Central memory CD4-positive, alpha-beta T cell (primary cell): ENCODE results near the gene CRACR2A.

Experiments used
- DNase-seq: peaks from one replicate; pipeline ENCODE4 v3.0.0; 2022

Gene CRACR2A

GRCh38 chr12:3681595-3682061 lies 71.3 kb downstream of the CRACR2A start:
- no peak for DNase-seq

- no peak for DNase-seq
Observed at GRCh38 chr12:3680919-3681594, 71.9 kb downstream of the CRACR2A start.

GRCh38 chr12:3679831-3680230 lies 73.1 kb downstream of the CRACR2A start:
- no peak for DNase-seq

GRCh38 chr12:3677609-3678008 lies 75.3 kb downstream of the CRACR2A start:
- DNase-seq, result no peak

- DNase-seq, result no peak
Observed at GRCh38 chr12:3673981-3674708, 78.8 kb downstream of the CRACR2A start.

- DNase-seq, result no peak
Observed at GRCh38 chr12:3672113-3672509, 80.8 kb downstream of the CRACR2A start.

- DNase-seq, result no peak
Observed at GRCh38 chr12:3671330-3672112, 81.4 kb downstream of the CRACR2A start.

- DNase-seq, result no peak
Observed at GRCh38 chr12:3670083-3670620, 82.8 kb downstream of the CRACR2A start.

GRCh38 chr12:3669594-3669993 lies 83.3 kb downstream of the CRACR2A start:
- no peak for DNase-seq

GRCh38 chr12:3668479-3669165 lies 84.3 kb downstream of the CRACR2A start:
- no peak for DNase-seq

- no peak for DNase-seq
Observed at GRCh38 chr12:3667485-3667884, 85.4 kb downstream of the CRACR2A start.

- no peak for DNase-seq
Observed at GRCh38 chr12:3666441-3666840, 86.5 kb downstream of the CRACR2A start.

GRCh38 chr12:3662521-3662921 lies 90.4 kb downstream of the CRACR2A start:
- DNase-seq, result no peak

GRCh38 chr12:3661028-3661427 lies 91.9 kb downstream of the CRACR2A start:
- no peak for DNase-seq

GRCh38 chr12:3658327-3659163 lies 94.4 kb downstream of the CRACR2A start:
- DNase-seq, result no peak

GRCh38 chr12:3656946-3657622 lies 95.8 kb downstream of the CRACR2A start:
- no peak for DNase-seq

- DNase-seq, result no peak
Observed at GRCh38 chr12:3655328-3655900, 97.5 kb downstream of the CRACR2A start.

GRCh38 chr12:3651585-3652424 lies 101.1 kb downstream of the CRACR2A start:
- no peak for DNase-seq

- DNase-seq, result no peak
Observed at GRCh38 chr12:3647504-3647903, 105.4 kb downstream of the CRACR2A start.
